ENCODE measurements around the gene CST7.

GRCh38 chr20:24995741-24996448 lies 46.8 kb downstream of the CST7 start:
- TF ChIP-seq CTCF (conservative IDR thresholded peaks at IDR 0.05; ENCODE audit: low read depth, low read length) = no peak
- TF ChIP-seq EZH2 (IDR thresholded peaks at IDR 0.05; ENCODE audit: borderline replicate concordance, low read depth, low read length, poor library complexity, severe bottlenecking) = no peak
